Measurements from ENCODE around the gene SLC34A3.

SLC34A3 gene

GRCh38 chr9:137230705-137231371, at the start of gene SLC34A3:
Gene SLC34A3 (plus strand): TSS chr9:137230901. CDS start chr9:137231703, 802 bp downstream.
- no peak for TF ChIP-seq CTCF (conservative IDR thresholded peaks at IDR 0.05; ENCODE audit: control insufficient read depth, insufficient read depth, low read depth, low read length)
- DNase-seq (ENCODE audit: low read depth): no peak
- H3K4me3 ChIP-seq (ENCODE audit: control insufficient read depth, low read depth, low read length): no peak within 1 kb of the TSS

GRCh38 chr9:137181680-137182079, 49.0 kb upstream of the SLC34A3 start:
- H3K4me3 ChIP-seq (ENCODE audit: control insufficient read depth, low read depth, low read length): no peak overlapping the region
- no peak for DNase-seq (ENCODE audit: low read depth)
- TF ChIP-seq CTCF (conservative IDR thresholded peaks at IDR 0.05; ENCODE audit: control insufficient read depth, insufficient read depth, low read depth, low read length): no peak

GRCh38 chr9:137182836-137183235, 47.9 kb upstream of the SLC34A3 start:
- no peak overlapping the region for H3K4me3 ChIP-seq (ENCODE audit: control insufficient read depth, low read depth, low read length)
- no peak for DNase-seq (ENCODE audit: low read depth)
- TF ChIP-seq CTCF (conservative IDR thresholded peaks at IDR 0.05; ENCODE audit: control insufficient read depth, insufficient read depth, low read depth, low read length): no peak

GRCh38 chr9:137183980-137184595, 46.6 kb upstream of the SLC34A3 start:
- no peak for TF ChIP-seq CTCF (conservative IDR thresholded peaks at IDR 0.05; ENCODE audit: control insufficient read depth, insufficient read depth, low read depth, low read length)
- no peak for DNase-seq (ENCODE audit: low read depth)
- no peak overlapping the region for H3K4me3 ChIP-seq (ENCODE audit: control insufficient read depth, low read depth, low read length)

GRCh38 chr9:137184881-137185660, 45.6 kb upstream of the SLC34A3 start:
- no peak overlapping the region for H3K4me3 ChIP-seq (ENCODE audit: control insufficient read depth, low read depth, low read length)
- no peak for TF ChIP-seq CTCF (conservative IDR thresholded peaks at IDR 0.05; ENCODE audit: control insufficient read depth, insufficient read depth, low read depth, low read length)

GRCh38 chr9:137185921-137186320, 44.8 kb upstream of the SLC34A3 start:
- no peak overlapping the region for H3K4me3 ChIP-seq (ENCODE audit: control insufficient read depth, low read depth, low read length)
- TF ChIP-seq CTCF (conservative IDR thresholded peaks at IDR 0.05; ENCODE audit: control insufficient read depth, insufficient read depth, low read depth, low read length): no peak
- no peak for DNase-seq (ENCODE audit: low read depth)

More at GRCh38 chr9:137184881-137185660, 45.6 kb upstream of the SLC34A3 start:
- no peak for DNase-seq (ENCODE audit: low read depth)

Measured in fibroblast of mammary gland (primary cell).